Measurements from ENCODE around the gene CDC16. TPM values are rescaled to one million over a fixed set of nuclear protein-coding genes. Genes with fewer than 3 reads are reported as not detected.

CDC16 gene
- total RNA-seq, 1 donor from 2014 or later = 35.4 TPM

DNA sequence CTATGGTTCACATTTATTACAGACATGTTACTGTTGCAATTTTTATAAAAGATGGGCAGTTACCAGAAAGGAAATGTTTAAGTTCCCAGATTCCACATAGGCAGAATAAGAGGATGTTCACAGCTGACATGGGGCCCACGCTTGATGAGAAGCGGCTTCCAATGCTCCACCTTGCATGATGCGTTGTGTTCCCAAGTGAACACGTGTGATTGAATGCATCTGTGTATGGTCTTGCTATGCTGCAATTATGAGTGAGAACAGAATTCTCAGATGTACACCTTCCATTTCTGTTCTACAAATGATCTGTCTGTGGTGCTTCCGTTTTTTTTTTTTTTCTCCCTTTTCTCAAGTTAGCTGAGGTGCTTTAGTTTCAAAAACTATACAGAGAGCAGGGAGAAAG lies 62.2 kb downstream of the CDC16 start:
- no peak for DNase-seq (ENCODE audit: low read depth)

DNA sequence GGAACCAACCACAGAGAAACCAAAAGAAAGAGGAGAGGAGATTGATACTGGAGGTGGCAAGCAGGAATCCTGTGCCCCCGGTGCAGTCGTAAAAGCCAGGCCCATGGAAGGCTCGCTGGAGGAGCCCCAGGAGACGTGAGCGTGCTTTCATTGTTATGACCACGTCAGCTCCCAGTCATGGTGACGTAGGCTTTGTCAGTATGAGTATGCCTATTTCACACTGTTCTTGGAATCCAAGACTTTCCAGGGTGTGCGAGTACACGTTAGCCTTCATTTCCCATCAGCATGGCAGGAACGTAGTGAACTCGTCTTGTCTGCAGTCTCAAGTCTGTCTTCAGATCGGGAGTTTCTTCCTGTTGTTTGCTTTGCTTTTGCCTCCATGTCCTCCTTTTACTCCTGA lies 64.2 kb downstream of the CDC16 start:
- no peak for DNase-seq (ENCODE audit: low read depth)

GRCh38 chr13:114299604-114300305 lies 65.1 kb downstream of the CDC16 start:
- DNase-seq (ENCODE audit: low read depth) = no peak

DNA sequence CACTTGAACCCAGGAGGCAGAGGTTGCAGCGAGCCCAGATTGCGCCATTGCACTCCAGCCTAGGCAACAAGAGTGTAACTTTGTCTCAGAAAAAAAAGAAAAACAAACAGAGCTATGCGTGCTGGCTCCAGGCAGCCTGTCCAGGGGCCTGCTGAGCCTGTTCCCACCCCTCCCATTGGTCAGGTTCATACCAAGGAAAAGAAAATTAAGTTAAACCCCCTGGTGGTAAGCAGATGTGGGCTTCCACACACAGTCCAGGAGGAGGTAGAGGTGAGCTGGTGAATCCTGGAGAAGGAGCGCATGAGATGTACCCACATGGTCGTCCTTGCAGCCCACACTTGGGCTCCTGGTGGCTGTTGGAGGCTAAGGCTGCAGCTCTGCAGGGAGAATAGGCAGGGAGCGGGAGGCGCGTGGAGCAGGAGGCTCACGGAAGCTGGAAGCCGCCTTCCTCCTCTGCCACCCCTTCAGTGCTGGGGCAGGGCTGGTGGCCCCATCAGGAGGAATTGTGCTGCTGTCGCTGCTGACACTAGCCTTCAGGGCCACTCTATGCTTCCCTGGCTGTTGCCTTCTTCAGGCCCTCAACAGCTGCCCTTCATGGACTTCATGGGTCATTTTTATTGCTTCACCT lies 69.1 kb downstream of the CDC16 start:
- no peak for DNase-seq (ENCODE audit: low read depth)

DNA sequence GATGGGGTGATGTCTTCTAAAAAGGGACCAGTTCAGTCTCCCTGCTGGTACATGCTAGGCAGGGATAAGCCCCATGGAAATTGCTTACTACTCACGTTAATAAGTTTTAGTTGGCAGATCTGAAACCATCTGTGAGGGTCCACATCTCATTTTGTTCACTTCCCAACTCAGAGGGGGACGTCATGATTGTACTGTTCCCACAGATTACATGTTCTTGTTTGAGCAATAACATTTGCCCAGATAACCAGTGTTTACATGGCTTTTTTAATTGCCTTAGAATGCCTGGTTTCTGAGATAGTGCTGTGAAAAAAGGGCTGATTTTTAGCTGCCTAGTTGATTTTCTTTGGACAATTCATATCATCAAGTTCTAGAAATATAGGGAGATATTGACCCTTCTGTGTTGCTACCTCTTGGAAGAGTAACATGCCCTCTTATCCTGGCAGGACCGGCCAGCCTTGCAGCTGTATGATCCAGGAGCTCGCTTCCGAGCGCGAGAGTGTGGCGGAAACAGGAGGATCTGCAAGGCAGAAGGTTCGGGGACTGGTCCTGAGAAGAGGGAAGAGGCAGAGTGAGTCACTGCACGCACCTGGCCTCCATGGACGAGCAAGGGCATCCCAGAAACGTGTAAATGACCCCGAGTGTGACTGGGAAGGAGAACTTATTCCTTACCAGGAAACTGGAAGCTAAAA lies 69.8 kb downstream of the CDC16 start:
- no peak for DNase-seq (ENCODE audit: low read depth)

GRCh38 chr13:114309086-114309485 lies 74.4 kb downstream of the CDC16 start:
- no peak for DNase-seq (ENCODE audit: low read depth)

DNA sequence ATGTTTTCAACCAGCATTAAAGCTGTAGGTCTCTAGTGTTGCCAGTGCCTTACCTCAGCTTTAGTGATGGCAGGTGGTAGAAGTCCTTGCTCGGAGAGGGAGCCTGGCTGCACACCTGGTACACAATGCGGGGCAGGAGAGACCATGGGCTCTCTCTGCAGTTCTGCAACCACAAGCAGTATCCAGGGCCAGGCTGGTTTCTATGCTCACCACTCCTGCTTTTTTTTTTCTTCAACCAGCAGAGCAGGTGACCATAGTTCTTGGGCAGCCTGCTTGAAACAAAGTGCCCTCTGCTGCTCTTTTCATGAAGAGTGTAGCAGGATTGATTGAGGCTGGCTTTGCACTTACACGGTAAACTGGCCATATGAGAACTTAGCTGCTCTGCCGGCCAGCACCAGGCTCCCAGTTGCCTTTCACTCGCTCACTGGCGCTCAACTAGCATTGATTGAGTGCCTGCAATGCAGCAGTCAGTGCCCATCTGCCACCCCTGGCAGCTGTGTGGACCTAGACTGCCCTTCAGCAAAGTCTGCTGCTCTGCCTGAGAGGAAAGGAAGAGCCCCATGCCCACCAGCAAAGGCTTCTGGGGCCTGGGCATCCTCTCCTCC lies 75.2 kb downstream of the CDC16 start:
- DNase-seq (ENCODE audit: low read depth) = peak; percentile 53

DNA sequence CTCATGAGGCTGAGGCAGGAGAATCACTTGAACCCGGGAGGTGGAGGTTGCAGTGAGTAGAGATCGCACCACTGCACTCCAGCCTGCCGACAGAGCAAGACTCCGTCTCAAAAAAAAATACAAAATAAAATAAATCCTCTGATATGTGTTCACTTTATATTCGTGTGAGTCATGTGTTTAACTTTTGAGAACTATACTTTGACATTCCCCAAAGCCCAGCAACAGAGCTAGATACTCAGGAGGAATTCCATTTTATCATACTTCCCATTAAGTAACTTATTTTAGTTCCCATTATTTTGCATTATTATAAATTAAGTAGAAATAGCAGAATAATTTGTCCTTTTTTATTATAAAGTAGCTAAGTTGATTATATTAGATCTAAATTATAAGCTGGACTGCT lies 76.3 kb downstream of the CDC16 start:
- DNase-seq (ENCODE audit: low read depth) = no peak

GRCh38 chr13:114311387-114311786 lies 76.7 kb downstream of the CDC16 start:
- no peak for DNase-seq (ENCODE audit: low read depth)

- DNase-seq (ENCODE audit: low read depth) = no peak
Observed at GRCh38 chr13:114311908-114312307, 77.2 kb downstream of the CDC16 start.

DNA sequence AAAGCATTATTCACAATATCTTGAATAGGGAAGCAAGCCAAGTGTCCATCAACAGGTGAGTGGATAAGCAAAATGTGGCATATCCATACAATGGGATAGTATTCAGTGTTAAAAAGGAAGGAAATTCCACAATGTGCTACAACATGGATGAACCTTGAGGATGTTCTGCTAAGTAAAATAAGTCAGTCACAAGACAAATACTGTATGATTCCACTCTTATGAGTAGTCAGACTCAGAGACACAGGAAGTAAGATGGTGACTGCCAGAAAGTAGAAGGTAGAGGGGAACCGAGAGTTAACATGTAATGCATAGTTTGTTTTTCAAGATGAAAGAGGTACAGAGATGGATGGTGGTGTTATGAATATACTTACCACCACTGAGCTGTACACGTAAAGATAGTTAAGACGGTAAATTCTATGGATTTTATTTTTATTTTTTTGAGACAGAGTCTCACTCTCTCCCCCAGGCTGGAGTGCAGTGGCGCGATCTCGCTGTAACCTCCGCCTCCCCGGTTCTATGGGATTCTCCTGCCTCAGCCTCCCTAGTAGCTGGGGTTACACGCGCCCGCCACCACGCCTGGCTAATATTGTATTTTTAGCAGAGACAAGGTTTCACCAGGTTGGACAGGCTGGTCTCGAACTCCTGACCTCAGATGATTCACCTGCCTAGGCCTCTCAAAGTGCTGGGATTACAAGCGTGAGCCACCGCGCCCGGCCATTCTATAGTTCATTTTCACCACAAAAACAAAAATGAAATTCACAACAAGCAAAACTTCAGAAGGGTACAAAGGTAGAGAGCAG lies 78.6 kb downstream of the CDC16 start:
- DNase-seq (ENCODE audit: low read depth) = peak; percentile 15

DNA sequence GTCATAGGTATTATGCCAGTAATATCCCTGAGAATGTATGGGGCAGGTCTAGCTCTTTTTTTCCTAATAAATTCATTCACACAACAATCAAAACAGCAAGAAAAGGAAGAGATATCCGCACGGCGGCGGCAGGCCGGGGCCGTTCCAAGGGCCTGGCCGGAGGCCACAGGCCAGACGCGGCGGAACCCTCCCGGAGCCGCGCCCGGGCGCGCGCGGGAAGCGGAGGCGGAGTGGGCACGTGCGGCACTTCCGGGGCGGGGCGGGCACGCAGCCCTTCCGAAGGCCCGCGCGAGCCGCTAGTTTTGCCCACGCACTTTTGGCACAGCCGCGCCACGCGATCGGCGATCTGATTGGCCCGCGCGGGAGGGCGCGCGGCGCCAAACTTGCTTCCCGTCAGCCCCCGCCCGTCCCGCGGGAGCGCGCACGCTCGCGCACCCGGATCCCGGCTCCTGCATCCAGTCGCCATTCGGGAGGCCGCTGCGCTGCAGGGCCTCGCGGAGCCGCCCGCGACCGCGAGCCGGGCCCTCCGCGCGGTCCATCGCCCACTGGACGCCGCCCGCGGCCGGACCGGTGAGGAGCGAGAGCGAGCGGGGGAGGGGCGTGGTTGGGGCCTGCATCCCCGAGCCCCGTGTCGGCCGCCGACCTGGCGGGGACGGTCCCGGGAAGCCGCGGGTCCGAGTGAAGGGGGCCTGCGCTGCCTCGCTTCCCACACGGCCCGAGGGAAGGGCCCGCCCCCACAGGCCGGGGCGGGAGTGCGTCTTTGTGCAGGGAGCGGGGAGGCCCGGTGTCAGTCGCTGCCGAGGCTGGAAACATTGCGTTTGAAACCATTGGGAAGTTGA lies 79.6 kb downstream of the CDC16 start, which contains the start of gene CHAMP1:
Gene CHAMP1, plus strand, starts transcription at position 430 of the 839 bp plus-strand sequence. CDS start 9,340 bp downstream, outside the sequence.
- DNase-seq (ENCODE audit: low read depth) = peak; percentile 97

- no peak for DNase-seq (ENCODE audit: low read depth)
Observed at GRCh38 chr13:114315074-114315785, 80.5 kb downstream of the CDC16 start.

GRCh38 chr13:114318624-114319023 lies 83.9 kb downstream of the CDC16 start:
- DNase-seq (ENCODE audit: low read depth) = peak; percentile 24

GRCh38 chr13:114319441-114319913 lies 84.8 kb downstream of the CDC16 start:
- no peak for DNase-seq (ENCODE audit: low read depth)

- no peak for DNase-seq (ENCODE audit: low read depth)
Observed at GRCh38 chr13:114320065-114320464, 85.4 kb downstream of the CDC16 start.

GRCh38 chr13:114321256-114321655 lies 86.6 kb downstream of the CDC16 start:
- DNase-seq (ENCODE audit: low read depth) = no peak

All from myocyte (in vitro differentiated cells).